GM21447 (cell line): ENCODE results near the gene OSBPL2.

Source experiments
- ATAC-seq: cut with Tn5 transposase; IDR thresholded peaks from one replicate; pipeline ENCODE4 v1.9.1; 2021; ENCODE audit not compliant: unreplicated experiment

OSBPL2 gene

DNA sequence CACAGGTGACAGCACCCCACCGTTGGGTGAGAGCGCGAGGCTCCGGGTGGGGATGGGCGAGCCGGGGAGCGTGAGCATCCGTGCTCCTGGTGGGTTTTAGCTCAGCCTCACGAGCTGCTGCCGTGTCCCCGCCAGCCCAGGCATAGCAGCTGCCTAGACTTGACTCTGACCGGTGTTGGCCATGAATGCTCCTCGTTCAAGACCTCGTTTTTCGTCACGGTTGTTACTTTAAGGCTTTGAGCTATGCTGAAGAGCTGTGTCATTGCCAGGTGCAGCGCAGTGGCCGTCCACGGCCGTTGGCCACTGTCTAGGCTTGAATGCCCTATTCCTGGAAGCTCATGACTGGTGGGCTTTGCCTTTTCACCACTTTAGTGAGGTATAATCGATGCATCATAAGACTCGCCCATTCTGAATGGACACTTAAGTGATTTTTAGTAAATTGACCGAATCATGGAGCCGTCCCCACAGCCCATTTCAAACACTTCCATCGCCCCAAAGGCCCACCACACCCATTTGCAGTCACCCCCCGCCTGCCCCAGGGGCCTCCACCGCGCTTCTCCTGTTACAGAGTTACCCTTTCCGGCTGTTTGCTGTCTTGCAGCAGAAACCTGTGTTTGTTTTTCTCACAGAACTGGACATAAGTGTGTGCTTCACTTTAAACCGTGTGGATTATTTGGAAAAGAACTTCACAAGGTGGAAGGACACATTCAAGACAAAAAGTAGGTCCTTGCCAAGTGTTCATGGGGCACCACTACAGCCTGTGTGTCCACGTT lies 43.0 kb downstream of the OSBPL2 start:
- ATAC-seq = no peak

DNA sequence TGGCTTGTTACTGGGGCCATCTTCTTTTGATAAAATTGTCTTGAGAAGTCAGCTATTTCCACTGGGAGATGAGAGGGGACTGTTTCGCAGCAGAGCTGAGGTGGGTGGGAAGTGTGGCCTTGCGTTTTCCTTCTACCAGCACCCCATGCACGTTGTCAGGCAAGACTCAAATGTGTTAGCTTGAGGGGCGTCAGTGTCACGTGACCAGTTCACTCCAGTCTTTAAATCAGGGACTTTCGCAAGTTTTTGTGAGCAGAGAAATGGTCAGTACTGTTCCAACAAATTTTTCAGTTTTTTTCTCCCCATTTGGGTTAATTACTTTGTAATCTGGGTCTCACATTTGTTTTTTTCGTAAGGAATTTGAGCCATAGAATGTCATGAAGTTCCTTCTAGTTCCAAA lies 43.8 kb downstream of the OSBPL2 start:
- no peak for ATAC-seq

DNA sequence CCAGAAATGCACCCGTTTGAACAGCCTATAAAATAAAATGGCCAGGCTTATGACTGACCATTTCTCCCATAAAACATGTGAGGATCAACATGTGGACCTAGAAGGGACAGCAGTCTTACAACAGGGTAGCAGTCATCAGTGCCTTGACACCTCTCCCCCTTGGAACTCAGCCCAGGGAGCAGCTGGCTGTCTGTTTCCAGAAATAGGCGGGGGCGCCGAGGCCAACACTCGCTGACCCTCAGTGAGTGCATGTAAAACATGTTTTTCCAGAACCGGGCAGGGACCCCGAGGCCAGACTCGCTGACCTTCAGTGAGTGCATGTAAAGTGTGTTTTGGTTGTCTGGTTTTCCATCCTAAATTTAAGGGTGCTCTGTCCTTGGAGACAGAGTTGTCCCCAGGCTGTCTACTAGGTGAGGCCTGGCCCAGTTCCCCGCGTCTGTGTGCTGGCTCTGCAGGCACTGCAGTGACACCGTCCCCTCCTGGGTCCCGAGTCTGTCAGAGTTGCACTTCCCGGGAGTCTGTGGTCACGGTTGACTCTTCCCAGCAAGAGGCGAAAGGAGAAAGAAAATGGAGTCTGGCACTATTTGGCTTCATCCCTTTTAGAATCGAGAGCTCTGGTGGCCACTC lies 44.7 kb downstream of the OSBPL2 start:
- no peak for ATAC-seq

DNA sequence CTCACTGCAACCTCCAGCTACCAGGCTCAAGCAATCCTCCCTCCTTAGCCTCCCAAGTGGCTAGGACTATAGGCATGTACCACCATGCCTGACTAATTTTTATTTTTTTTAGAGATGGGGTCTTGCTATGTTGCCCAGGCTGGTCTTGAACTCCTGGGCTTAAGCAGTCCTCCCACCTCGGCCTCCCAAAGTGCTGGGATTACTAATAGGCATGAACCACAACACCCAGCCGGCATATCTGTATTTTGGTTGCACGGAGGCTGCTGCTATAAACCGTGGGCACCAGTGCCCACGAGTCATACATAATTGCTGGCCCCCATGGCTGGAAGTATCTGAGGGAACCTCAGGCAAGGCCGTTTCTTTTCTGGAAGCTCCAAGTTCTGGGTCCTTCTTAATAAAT lies 46.1 kb downstream of the OSBPL2 start:
- no peak for ATAC-seq

DNA sequence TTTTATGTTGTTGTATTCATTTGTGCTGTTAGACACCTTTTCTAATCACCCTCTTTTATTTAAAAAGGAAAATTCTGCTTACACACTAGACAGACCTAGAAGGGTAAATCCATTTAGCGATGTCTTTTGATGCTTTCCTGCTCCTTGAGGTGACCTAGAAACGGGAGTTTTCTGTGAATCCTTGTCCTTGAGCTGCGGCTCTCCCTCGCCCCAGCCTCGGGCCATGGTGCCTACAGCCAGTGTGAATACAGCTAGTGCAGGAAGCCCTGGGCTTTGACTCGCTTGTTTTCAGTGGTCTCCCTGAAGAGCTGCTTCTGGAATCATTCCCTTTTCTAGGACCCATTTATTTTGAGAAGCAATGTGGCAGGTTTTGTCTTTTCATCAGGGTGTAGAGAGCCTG lies 46.8 kb downstream of the OSBPL2 start:
- no peak for ATAC-seq

DNA sequence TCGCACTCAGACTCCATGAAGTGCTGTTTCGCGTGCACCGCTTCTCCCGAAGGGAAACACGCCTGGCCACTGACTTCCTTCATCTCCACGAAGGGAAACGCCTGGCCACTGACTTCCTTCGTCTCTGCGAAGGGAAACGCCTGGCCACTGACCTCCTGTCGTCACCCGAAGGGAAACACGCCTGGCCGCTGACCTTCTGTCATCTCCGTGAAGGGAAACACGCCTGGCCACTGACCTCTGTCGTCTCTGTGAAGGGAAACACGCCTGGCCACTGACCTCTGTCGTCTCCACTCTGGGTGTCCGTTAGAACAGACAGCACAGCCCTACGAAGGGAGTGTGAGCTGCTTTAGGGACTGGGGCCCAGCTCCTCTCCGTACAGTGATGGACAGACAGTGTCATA lies 47.4 kb downstream of the OSBPL2 start:
- no peak for ATAC-seq

DNA sequence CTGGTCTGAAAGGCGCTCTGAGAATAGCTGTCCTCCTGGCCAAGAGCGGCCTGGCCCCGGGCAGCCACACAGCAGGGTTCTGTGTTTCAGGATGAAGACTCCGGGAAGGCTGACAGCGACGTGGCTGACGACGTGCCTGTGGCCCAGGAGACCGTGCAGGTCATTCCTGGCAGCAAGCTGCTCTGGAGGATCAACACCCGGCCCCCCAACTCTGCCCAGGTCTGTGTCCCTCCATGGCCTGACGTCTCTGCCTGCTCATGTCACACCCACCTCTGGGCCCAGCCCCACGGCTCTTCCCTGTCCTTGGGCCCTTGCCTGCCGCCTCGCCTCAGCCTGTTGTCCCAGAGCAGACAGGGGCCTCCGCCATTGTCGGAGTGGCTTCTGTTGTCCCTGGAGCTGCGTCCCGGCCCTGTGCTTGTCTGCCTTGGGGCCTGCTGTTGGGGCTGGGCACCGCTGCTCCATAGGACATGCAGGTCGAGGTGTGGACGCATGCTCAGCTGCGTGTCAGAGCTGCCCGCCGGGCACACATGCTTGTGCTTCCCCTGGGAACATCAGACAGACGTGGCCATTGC lies 48.3 kb downstream of the OSBPL2 start:
- no peak for ATAC-seq

DNA sequence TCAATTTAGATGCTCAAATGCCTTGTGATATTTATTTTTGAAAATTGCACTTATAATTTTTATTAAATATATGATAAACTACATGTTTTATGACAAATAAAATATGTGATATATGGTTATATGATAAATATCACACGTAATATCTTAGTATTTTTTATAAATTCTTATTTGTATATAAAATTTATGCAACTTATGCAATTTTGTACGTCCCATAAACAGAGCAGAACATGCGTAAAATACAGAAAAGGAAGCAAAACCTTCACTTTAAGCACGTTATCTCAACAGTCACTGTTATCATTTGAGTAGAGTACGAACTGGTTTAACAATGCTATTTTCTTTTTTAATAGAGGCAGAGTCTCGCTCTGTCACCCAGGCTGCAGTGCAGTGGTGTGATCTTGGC lies 48.8 kb downstream of the OSBPL2 start:
- ATAC-seq = no peak

DNA sequence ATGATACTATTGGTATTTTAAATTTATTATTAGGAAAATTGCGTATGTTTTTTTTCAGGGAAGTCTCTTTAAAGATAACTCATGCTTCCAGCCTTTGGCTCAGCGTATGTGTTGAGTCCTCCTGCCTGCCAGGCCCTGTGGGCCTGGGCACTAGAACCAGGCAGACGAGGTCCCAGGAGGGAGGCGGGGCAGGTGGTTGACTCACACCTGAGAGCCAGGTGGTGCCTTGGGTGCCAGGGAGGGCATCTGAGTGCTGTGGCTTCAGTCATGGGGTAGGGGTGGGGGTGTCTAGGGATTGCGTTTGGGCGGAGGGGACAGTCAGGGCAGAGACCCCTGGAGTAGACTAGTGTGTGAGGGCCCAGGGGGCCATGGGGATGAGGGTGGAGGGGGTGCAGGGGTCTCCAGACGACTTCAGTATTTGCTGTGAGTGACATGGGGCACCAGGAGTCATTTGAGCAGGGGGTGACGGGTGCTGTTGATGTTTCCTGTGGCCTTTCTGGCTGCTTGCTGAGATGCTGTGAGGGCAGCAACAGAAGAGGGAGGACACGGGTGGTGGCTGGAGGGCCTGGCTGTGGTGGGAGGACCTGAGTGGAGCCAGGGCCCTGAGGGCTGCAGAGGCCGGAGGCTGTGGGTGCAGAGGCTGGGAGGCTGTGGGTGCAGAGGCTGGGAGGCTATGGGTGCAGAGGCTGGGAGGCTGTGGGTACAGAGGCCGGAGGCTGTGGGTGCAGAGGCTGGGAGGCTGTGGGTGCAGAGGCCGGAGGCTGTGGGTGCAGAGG lies 49.6 kb downstream of the OSBPL2 start:
- ATAC-seq = no peak

DNA sequence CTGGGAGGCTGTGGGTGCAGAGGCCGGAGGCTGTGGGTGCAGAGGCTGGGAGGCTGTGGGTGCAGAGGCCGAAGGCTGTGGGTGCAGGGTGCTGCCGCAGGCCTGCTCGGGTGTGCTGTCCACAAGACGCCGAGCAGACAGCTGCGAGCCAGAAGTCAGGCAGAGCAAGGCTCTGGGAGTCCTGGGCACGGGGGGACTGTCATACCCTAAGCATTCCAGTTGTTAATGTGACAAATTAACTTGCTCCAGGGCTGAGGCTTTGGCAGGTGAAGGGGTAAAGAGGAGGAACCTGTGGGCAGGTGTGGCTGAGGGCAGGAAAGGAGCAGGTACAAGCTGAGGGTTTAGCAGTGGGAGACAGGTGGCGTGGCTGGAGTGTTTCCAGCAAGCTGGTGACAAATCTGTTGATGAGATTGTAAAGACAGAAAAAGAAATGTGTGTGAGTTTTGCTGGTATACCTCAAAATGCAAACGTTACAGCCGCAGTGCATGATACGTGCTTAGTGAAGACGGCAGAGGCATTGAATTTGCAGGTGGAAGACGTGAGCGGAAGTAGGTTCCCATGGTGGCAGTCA lies 50.3 kb downstream of the OSBPL2 start:
- no peak for ATAC-seq

DNA sequence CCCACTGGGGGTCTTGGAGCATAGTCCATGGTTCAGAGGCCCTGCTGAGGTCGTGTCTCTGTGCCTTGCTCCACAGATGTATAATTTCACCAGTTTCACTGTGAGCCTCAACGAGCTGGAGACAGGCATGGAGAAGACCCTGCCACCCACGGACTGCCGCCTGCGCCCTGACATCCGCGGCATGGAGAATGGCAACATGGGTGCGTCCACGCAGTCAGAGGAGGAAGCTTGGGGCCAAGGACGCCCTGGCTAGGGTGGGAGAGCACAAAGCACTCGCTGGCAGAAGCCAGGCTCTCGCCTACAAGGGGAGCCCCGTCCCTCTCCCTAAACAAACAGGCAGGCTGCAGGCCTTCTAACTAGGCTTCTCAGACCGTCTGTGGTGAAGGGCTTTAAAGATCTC lies 50.8 kb downstream of the OSBPL2 start:
- ATAC-seq = no peak

DNA sequence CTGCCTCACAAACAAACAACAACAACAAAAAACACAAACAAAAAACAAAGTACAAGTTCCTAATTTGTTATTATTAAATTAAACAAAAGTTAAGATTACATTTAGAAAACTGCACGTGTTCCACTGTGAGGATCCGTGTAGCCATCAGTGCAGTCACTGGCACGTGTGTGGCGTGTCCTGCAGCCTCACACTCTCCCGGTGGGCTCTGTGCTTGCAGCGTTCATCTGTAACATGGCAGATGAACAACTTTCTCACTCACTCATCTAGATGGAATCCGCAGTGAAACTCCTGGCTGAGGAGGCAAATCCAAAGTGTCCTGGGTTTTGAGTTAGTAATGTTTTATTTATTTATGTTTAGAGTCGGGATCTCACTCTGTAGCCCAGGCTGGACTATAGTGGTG lies 51.6 kb downstream of the OSBPL2 start:
- ATAC-seq = no peak

DNA sequence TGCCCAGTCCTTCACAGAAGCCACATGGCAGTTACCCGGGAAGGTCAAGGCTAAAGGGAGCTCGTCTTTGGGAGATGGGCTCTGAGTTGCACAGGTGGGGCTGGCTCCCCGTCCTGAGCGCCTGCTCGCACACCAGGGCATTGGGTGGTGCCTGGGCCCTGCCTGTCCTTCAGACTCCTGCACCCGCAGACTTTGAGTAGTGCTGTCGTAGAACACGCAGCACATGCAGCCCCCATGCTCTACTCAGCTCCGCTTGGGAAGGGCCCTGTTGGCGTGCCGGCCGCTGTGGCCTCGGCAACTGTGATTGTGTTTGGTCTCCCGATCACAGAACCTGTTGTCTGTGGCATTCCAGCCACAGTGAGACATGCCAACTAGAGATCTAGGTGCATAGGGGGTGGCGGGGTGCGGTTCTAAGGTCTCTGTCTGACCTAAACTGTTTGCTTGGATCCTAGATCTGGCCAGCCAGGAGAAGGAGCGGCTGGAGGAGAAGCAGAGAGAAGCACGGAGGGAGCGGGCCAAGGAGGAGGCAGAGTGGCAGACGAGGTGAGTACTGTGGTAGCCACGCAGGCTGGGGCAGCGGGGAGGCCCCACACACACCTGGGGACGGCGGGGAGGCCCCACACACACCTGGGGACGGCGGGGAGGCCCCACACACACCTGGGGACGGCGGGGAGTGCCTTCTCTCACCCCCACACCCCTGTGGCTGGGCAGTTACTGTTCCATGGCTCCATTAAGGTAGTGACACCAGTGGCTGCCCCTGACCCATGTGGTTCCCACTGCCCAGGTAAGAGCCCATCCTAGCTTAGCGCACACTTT lies 53.1 kb downstream of the OSBPL2 start:
- no peak for ATAC-seq

DNA sequence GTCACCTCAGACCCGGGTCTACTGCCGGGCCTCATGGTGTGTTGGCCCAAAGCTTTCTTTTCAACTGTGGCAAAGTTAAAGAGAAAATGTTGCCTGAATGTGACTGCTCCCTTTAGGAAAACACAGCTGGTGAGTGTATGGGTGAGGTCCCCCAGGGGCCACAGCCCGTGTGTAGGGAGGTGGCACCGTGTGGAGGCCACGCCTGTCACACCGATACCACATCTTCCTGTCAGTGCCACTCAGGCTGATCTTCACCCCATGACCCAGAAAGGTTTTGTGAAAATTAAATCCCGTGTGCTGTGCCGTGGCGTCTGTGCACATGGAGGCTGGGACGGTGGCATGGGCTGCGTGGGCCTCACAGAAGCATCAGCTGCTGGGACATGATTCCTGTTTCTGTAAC lies 53.8 kb downstream of the OSBPL2 start:
- no peak for ATAC-seq

DNA sequence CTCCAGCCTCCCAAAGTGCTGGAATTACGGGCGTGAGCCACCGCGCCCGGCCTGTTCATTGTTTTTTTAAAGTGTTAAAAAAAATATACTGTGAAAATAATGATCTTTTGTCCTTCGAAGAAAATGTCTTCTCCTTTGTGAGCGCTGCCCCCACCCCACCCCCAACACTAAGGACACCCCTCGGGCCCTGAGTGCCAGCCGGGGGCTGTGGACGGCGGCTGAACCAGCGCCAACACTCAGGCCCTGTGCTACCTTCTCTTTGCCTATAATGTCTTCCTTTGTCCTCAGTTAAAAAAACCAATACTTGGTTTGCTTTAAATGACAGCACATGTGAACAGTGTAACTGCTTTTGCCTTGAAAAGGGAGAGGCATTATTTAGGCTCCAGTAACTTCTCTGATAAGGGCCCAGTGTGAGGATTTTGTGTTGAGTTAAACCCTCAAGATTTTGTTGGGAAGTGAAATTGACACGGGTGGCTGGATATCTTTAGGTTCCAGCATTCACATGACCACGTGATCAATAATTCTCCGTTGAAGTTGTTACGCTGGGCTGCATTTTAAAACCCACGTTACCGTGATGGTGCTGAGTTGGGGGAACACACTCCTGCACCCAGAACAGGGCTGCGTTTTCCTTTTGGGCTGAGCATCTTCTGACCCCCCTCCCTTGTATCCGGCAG lies 54.9 kb downstream of the OSBPL2 start:
- no peak for ATAC-seq

DNA sequence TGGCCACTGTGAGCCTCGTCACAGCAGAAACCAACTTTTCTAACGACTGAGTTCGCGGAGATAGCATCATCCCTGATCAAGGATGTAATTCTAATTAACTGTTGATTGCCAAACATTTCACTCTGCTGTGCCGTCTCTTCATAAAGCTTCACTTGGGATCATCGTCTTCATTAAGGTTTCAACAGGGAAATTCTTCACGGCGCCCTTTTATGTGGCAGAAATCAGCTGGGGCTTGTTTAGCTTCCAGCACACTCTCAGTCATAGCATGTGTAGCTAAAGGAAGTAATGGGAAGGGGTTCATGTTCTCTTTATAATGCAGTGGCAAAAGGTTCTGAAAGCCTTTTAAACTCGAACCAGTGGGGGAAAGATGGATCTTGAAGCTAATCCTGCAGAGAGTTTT lies 55.6 kb downstream of the OSBPL2 start:
- ATAC-seq = no peak

DNA sequence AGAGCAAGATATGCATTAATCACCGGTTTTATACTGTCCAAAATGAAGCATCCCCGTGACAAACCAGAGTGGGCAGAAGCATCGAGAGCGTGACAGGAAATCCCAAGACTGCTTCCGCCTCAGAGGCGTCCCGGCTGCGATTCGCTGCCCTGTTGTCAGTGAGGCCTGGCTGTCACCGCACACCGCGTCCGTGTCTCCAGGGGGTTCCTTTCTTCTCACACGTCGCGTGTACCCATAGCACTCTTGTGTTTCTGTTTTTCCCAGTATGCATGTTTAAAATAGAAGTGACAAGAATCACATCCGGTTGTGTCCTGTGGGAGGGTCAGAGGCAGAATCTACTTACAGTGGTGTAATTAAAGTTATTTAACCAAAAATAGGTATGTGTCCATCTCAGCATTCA lies 56.2 kb downstream of the OSBPL2 start:
- ATAC-seq = no peak

DNA sequence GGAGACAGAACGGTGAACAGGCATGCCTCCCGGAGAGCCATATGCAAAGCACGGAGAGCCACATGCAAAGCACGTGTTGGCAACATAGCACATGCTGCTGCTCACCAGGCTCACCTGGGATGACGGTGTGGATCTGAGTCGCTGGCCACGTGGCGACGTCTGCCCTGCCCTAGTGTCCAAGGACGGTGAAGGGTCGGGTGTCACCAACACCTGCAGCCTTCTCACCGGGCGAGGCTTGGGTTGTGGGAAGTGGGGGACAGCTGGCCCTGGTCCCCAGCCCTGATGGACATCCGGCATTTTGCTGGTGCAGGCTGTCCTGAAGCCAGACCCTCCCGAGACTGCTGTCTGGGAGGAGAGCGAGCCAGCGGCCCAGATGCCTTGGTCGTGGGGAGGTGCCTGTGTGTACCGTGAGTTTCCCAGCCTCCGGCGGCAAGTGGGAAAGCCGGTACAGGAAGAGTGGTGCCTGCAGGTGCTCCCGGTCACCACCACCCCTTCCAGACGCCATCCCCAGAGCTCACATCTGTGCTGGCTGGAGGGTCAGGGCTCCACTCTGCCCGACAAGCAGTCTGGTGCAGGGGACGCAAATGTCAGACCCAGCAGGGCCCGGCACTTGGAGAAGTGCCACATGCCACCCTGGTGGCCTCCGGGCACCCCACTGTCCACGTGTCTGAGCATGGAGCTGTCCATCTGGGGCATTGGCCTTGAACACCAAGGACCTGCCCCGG lies 58.6 kb downstream of the OSBPL2 start:
- ATAC-seq = no peak

DNA sequence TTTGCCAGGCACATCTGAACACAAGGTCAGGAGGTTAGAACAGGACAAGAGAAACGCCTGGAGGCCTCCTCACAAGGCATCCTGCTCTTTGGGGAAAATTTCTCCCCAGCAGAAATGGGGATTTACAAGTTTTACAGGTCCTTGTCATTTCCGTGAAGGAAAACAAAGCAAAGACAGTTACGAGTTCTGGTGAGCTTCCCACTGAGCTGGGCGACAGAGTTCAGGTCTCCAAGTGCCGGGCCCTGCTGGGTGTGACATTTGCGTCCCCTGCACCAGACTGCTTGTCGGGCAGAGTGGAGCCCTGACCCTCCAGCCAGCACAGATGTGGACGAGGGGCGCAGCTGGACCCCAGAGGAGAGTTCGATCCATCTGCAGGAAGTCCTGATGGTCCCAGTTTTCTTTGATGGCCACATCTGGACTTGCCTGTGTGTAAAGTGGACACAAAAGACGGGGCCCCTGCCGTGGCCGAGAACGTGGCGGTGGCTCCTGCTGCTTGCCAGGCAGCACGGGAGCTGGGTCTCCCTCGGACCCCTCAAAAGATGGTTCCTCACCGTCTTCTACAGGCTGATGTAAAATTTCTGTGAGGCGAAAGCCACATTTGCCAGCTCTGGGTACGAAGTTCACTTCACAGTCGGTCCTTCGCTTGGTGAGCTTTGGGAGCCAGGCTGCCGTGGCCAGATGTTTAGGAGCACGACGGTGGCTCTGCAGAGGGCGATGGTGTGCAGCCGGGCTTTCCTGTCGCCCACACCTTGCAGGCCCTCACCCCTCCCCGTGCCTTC lies 59.3 kb downstream of the OSBPL2 start:
- no peak for ATAC-seq
